CD4-positive, alpha-beta T cell treated with Interleukin-6 at 100 ng/mL for 8 hours (primary cell): ENCODE data around the gene PRKCB.

ENCODE experiments used
- DNase-seq: peaks from one replicate; pipeline ENCODE4 v3.0.0-alpha.2; 2020; ENCODE audit warnings: mixed read lengths, low spot score

PRKCB gene

GRCh38 chr16:24051125-24051524 is 215.3 kb downstream of the PRKCB start:
- no peak for DNase-seq

- DNase-seq: no peak
Observed at GRCh38 chr16:24052329-24053098, 216.7 kb downstream of the PRKCB start.

- DNase-seq: no peak
Observed at GRCh38 chr16:24053099-24053946, 217.5 kb downstream of the PRKCB start.

DNA sequence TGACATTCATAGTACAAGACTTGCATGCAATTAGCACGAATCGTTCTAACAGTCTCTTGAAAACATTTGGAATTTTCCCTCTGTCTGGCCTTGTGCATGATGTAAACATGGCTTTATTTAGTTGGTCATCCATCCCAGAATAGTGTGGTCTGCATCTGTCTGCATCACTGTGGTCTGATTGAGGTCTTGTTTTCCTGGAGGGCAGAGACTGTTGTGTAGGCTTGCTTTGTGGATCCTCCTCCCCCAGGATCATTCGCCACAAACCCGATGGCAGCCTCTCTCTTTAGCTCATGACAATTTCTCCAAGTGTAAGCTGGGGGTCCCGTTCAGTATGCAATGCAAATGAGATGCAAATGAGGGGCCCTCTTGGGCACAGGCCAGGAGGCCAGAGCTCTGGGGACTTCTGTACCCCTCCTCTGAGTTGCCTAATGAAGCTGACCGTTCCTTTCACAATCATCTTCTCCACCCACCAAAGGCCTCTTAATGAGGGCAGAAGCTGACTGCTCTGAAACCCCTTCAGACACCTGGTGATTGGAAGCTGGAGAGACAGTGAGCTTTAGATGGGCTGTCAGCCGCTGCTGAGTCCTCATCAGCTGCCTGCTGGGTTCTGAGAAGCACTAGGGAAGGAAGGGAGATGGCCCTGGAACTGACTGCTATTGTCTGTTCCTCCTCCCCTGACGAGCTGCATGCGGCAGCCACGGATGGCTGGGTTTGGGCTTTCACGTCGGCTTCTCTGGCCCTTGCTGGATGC is 219.1 kb downstream of the PRKCB start:
- DNase-seq: no peak

DNA sequence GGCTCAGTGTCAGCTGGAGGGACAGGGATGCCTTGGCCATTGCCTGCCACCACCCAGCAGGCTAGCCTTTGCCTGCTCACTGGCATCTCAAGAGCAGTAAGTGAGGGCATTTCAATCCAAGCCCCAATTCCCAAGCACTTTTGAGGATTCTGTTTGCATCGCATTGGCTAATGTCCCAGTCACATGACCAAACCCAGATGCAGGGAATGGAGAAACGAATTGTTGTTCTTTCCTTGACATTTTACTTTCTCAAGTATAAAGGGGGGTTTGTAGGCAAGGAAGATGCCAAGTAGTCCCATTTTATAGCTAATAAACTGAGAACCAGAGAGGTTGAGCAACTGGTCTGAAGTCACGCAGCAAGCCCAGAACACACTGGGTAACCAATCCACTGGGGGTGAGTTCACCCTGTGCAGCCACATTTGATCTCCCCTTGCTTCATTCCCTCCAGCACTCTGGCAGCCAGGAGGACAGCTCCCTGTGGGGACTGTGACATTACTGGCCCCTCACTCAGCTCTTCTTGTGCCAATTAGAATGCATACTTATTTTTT is 226.6 kb downstream of the PRKCB start:
- no peak for DNase-seq

- DNase-seq: no peak
Observed at GRCh38 chr16:24069036-24069590, 233.3 kb downstream of the PRKCB start.

DNA sequence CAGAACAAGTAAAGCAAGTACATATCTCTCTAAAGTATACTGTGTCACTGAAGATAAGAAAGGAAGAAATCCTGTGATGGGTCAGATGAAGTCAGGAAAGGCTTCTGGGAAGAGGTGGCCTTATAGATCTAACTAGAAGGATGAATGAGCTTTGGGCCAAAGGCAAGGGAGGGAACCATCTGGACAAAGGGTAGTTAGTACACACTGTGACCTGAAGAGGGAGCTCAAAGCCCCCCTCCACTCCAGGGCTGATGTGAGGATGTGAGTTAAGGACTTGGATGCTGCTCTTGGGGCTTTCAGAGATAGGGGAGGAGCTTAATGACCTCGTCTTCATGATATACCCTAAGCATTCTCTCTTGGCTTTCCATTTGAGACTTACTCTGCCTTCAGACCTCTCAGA is 235.1 kb downstream of the PRKCB start:
- DNase-seq: peak; percentile 9

- no peak for DNase-seq
Observed at GRCh38 chr16:24071666-24072360, 236.0 kb downstream of the PRKCB start.

- DNase-seq: no peak
Observed at GRCh38 chr16:24073321-24073720, 237.5 kb downstream of the PRKCB start.

GRCh38 chr16:24074574-24074973 is 238.8 kb downstream of the PRKCB start:
- no peak for DNase-seq

GRCh38 chr16:24075302-24075701 is 239.5 kb downstream of the PRKCB start:
- no peak for DNase-seq

GRCh38 chr16:24075931-24076716 is 240.3 kb downstream of the PRKCB start:
- no peak for DNase-seq

- no peak for DNase-seq
Observed at GRCh38 chr16:24077292-24077691, 241.5 kb downstream of the PRKCB start.

DNA sequence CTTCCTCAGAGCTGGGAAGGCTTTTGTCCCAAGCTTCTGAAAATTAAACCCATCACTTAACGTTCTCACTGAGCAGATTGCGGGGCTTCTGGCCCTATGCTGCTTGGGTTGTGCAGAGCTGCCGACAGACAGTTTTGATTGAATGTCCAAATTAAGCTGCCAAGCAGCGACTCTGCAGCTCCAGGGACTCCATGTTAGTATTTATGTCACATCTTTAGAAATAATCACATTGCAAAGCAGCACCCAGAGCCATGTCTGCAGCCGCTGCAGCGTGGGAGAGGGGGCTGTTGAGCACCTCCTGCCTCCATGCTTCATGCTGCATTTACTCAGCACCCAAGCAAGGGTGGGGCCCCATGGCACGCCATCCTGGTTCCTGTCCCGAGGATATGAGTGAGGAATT is 242.2 kb downstream of the PRKCB start:
- no peak for DNase-seq

GRCh38 chr16:24085666-24086065 is 249.9 kb downstream of the PRKCB start:
- no peak for DNase-seq

- no peak for DNase-seq
Observed at GRCh38 chr16:24087891-24088410, 252.2 kb downstream of the PRKCB start.

DNA sequence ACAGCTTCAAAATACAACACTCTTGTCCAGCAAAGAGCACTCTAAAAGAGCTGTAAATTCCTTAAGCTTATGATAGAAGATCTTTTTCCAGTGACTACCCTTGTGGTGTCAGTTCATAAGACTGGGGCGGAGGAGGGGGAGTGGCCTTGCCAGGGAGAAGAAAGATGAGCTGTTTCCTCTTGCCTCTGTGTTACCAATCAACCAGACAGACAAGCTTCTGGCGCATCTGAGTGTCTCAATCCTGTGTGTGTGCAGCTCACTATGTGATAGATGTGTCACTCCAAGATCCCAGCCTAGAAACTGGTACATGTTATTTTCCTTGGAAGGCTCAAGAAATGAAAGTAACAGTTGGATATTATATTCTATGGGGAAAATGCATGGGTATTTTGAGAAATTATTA is 253.0 kb downstream of the PRKCB start:
- DNase-seq: no peak

- DNase-seq: no peak
Observed at GRCh38 chr16:24091125-24091524, 255.3 kb downstream of the PRKCB start.

DNA sequence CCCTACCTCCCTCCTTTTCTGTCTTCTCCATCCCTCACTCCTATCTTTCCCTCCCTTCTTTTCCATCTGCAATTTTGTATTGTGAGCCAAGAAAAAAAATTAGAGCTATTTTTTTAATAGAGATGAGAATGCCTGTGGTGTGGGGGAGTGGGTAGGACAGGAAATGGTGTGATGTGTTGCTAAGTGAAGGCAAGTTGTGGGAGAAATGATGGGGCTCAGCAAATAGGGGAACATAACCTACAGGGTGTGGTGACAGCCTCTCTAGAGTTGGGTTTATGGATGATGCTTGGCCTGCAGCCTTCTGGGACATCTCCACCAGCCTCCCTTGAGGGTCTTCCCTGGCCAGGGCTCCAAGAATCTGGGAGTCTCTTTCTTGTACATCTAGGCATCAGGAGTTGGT is 257.3 kb downstream of the PRKCB start:
- no peak for DNase-seq

- no peak for DNase-seq
Observed at GRCh38 chr16:24094660-24095059, 258.9 kb downstream of the PRKCB start.
